Panc1 (cell line): ENCODE measurements around the gene SLC41A3.

Experiments used
- CTCF ChIP-seq: fragments of 450-650 bp; IDR thresholded peaks from 2 replicates; pipeline ENCODE4 v1.5.1; 2017; ENCODE audit warnings: mild to moderate bottlenecking
- POLR2AphosphoS5 ChIP-seq: IDR thresholded peaks from 2 replicates; pipeline ENCODE4 v1.6.1; 2012; ENCODE audit warnings: mild to moderate bottlenecking, low read depth, low read length, moderate library complexity
- REST ChIP-seq, 2 experiments: IDR thresholded peaks; 2 replicates each; pipeline ENCODE4 v1.6.1; 2011 to 2012; ENCODE audit warnings: low read depth in 2 of 2, control low read depth in 1 of 2, low read length in 1 of 2, mild to moderate bottlenecking in 1 of 2, moderate library complexity in 1 of 2; ENCODE audit not compliant: insufficient read depth in 1 of 2
- SIN3A ChIP-seq: IDR thresholded peaks from 2 replicates; pipeline ENCODE4 v1.6.1; 2012; ENCODE audit warnings: low read depth, mild to moderate bottlenecking, low read length, moderate library complexity, borderline replicate concordance; ENCODE audit not compliant: insufficient read depth

- TF ChIP-seq POLR2AphosphoS5 (no peak), CTCF (no peak), SIN3A (no peak), REST (IDR thresholded peaks at IDR 0.05; ENCODE audit: insufficient read depth in 1 of 2, low read depth in 2 of 2, low read length in 1 of 2) (no peak)
Observed at GRCh38 chr3:126133606-126134005, 49.7 kb upstream of the SLC41A3 start.
